IMR-90 (cell line): ENCODE results near the gene GSTM1. TPM values are rescaled to one million over a fixed set of nuclear protein-coding genes. Genes with fewer than 3 reads are reported as not detected.

ENCODE experiments used
- ATAC-seq: fragments of 200-7000 bp; cut with Tn5 transposase; 2 replicates; pipeline ENCODE4 v1.9.1; 2020; ENCODE audit warnings: low read depth, mild to moderate bottlenecking, moderate library complexity
- BruUV-seq: library from RNA; stranded (reverse); fragments of 400-500 nt; replicated peaks from 2 replicates; lab custom pipeline; 2021; lab: Mats Ljungman, UMichigan
- CTCF ChIA-PET: fragments of 300-600 bp; formaldehyde crosslinking; extraction: SDS; loops from one replicate; lab custom pipeline; 2021; ENCODE audit warnings: antibody characterized with exemption; lab: Yijun Ruan, JAX
- POLR2A ChIA-PET: fragments of 300-600 bp; sonication (Branson Sonifier 250); formaldehyde crosslinking; loops from one replicate; lab custom pipeline; 2022; ENCODE audit warnings: antibody characterized with exemption; ENCODE audit not compliant: unreplicated experiment; lab: Charles Lee
- DNase-seq: peaks from one replicate; pipeline ENCODE4 v3.0.0; 2013
- H2AFZ ChIP-seq: replicated peaks from 2 replicates; pipeline ENCODE3; 2013; ENCODE audit warnings: low read length, mild to moderate bottlenecking; ENCODE audit not compliant: poor library complexity
- H2AK5ac ChIP-seq: 2 replicates; pipeline ENCODE4 v1.6.1; 2013; ENCODE audit warnings: low read depth, low read length, inconsistent platforms
- H2AK9ac ChIP-seq: replicated peaks from 2 replicates; pipeline ENCODE3; 2013; ENCODE audit warnings: mild to moderate bottlenecking, low read depth, low read length, moderate library complexity; ENCODE audit not compliant: poor library complexity
- H2BK120ac ChIP-seq: 2 replicates; pipeline ENCODE4 v1.6.1; 2013; ENCODE audit warnings: low read depth, low read length, inconsistent platforms
- H2BK15ac ChIP-seq: 3 replicates; pipeline ENCODE4 v1.6.1; 2013; ENCODE audit warnings: low read depth, low read length, inconsistent platforms
- H2BK20ac ChIP-seq: 2 replicates; pipeline ENCODE4 v1.6.1; 2013; ENCODE audit warnings: low read depth, mild to moderate bottlenecking, inconsistent platforms, low read length, moderate library complexity
- H2BK5ac ChIP-seq: 2 replicates; pipeline ENCODE4 v1.6.1; 2013; ENCODE audit warnings: mild to moderate bottlenecking, low read depth, low read length, inconsistent platforms; ENCODE audit not compliant: poor library complexity, severe bottlenecking
- H3K14ac ChIP-seq: replicated peaks from 2 replicates; pipeline ENCODE4 v1.6.1; 2013; ENCODE audit warnings: low read depth, low read length, inconsistent platforms
- H3K18ac ChIP-seq: 2 replicates; pipeline ENCODE4 v1.6.1; 2013; ENCODE audit warnings: low read depth, low read length, control low read depth
- H3K23ac ChIP-seq: 2 replicates; pipeline ENCODE4 v1.6.1; 2013; ENCODE audit warnings: low read depth, low read length, inconsistent platforms
- H3K27ac ChIP-seq: 2 replicates; pipeline ENCODE4 v1.5.1; 2013; ENCODE audit warnings: mild to moderate bottlenecking, control low read depth, low read length; ENCODE audit not compliant: insufficient read depth
- H3K27me3 ChIP-seq: 2 replicates; pipeline ENCODE4 v1.6.1; 2013; ENCODE audit warnings: low read length; ENCODE audit not compliant: control insufficient read depth, insufficient read depth
- H3K36me3 ChIP-seq: 2 replicates; pipeline ENCODE4 v1.6.1; 2013; ENCODE audit warnings: low read length, mixed read lengths; ENCODE audit not compliant: control insufficient read depth, insufficient read depth
- H3K4ac ChIP-seq: 2 replicates; pipeline ENCODE4 v1.6.1; 2013; ENCODE audit warnings: low read depth, low read length, inconsistent platforms
- H3K4me1 ChIP-seq: 2 replicates; pipeline ENCODE4 v1.6.1; 2013; ENCODE audit warnings: low read length, mixed read lengths; ENCODE audit not compliant: control insufficient read depth, insufficient read depth
- H3K4me2 ChIP-seq: 2 replicates; pipeline ENCODE4 v1.6.1; 2013; ENCODE audit warnings: low read depth, mild to moderate bottlenecking, control low read depth, low read length, moderate library complexity
- H3K4me3 ChIP-seq: 2 replicates; pipeline ENCODE4 v1.5.1; 2013; ENCODE audit warnings: low read depth, mild to moderate bottlenecking, control low read depth, low read length, moderate library complexity; ENCODE audit not compliant: insufficient read depth
- H3K56ac ChIP-seq: 2 replicates; pipeline ENCODE4 v1.6.1; 2013; ENCODE audit warnings: low read length, inconsistent platforms; ENCODE audit not compliant: insufficient read depth; ENCODE audit errors: extremely low read depth
- H3K79me1 ChIP-seq, 2 experiments: 2 replicates each; pipeline ENCODE4 v1.6.1; 2013; ENCODE audit warnings: low read length in 2 of 2, inconsistent platforms in 1 of 2, low read depth in 1 of 2
- H3K9ac ChIP-seq: 2 replicates; pipeline ENCODE4 v1.6.1; 2013; ENCODE audit warnings: low read depth, low read length, control low read depth
- H3K9me1 ChIP-seq: 2 replicates; pipeline ENCODE4 v1.6.1; 2013; ENCODE audit warnings: low read length, inconsistent platforms; ENCODE audit not compliant: insufficient read depth
- H3K9me3 ChIP-seq: 2 replicates; pipeline ENCODE4 v1.6.1; 2013; ENCODE audit warnings: low read length; ENCODE audit not compliant: control insufficient read depth, insufficient read depth
- H4K20me1 ChIP-seq: 2 replicates; pipeline ENCODE4 v1.6.1; 2013; ENCODE audit warnings: low read length, inconsistent platforms; ENCODE audit not compliant: insufficient read depth
- H4K5ac ChIP-seq: 2 replicates; pipeline ENCODE4 v1.6.1; 2013; ENCODE audit warnings: mild to moderate bottlenecking, low read depth, low read length, control low read depth
- H4K8ac ChIP-seq, 2 experiments: 2 replicates each; pipeline ENCODE4 v1.6.1; 2013; ENCODE audit warnings: low read depth in 2 of 2, low read length in 2 of 2, control low read depth in 1 of 2, inconsistent platforms in 1 of 2
- H4K91ac ChIP-seq: 2 replicates; pipeline ENCODE4 v1.6.1; 2013; ENCODE audit warnings: low read depth, low read length, inconsistent platforms; ENCODE audit not compliant: insufficient read depth
- BHLHE40 ChIP-seq: fragments of 150-350 bp; IDR thresholded peaks from 2 replicates; pipeline ENCODE4 v1.6.1; 2016; ENCODE audit warnings: mild to moderate bottlenecking, low read depth, low read length
- CEBPB ChIP-seq: IDR thresholded peaks from 2 replicates; pipeline ENCODE4 v1.6.1; 2012; ENCODE audit warnings: low read depth, low read length, improper control_type of control experiment
- CHD1 ChIP-seq: IDR thresholded peaks from 2 replicates; pipeline ENCODE4 v1.6.1; 2012; ENCODE audit warnings: low read depth, low read length, improper control_type of control experiment
- CTCF ChIP-seq: conservative IDR thresholded peaks from 2 replicates; pipeline ENCODE4 v1.5.1; 2012; ENCODE audit warnings: mild to moderate bottlenecking, low read depth, low read length, improper control_type of control experiment
- FOS ChIP-seq: fragments of 150-350 bp; IDR thresholded peaks from 2 replicates; pipeline ENCODE4 v1.6.1; 2016; ENCODE audit warnings: low read depth, low read length
- MAFK ChIP-seq: IDR thresholded peaks from 2 replicates; pipeline ENCODE4 v1.6.1; 2012; ENCODE audit warnings: low read depth, low read length, improper control_type of control experiment
- MAZ ChIP-seq: IDR thresholded peaks from 2 replicates; pipeline ENCODE4 v1.6.1; 2012; ENCODE audit warnings: low read depth, mild to moderate bottlenecking, low read length, improper control_type of control experiment, moderate library complexity, borderline replicate concordance
- MXI1 ChIP-seq: IDR thresholded peaks from 2 replicates; pipeline ENCODE4 v1.6.1; 2012; ENCODE audit warnings: low read depth, mild to moderate bottlenecking, low read length, moderate library complexity, borderline replicate concordance
- NFE2L2 ChIP-seq: fragments of 150-350 bp; IDR thresholded peaks from 2 replicates; pipeline ENCODE4 v1.6.1; 2016; ENCODE audit warnings: low read depth, mild to moderate bottlenecking, low read length
- POLR2A ChIP-seq: IDR thresholded peaks from 2 replicates; pipeline ENCODE4 v1.6.1; 2012; ENCODE audit warnings: mild to moderate bottlenecking, low read depth, low read length
- RAD21 ChIP-seq: IDR thresholded peaks from 2 replicates; pipeline ENCODE4 v1.6.1; 2012; ENCODE audit warnings: low read length, improper control_type of control experiment
- RCOR1 ChIP-seq: IDR thresholded peaks from 2 replicates; pipeline ENCODE4 v1.6.1; 2012; ENCODE audit warnings: mild to moderate bottlenecking, low read length, improper control_type of control experiment; ENCODE audit not compliant: insufficient replicate concordance
- RFX5 ChIP-seq: IDR thresholded peaks from 2 replicates; pipeline ENCODE4 v1.8.0; 2012; ENCODE audit warnings: low read depth, mild to moderate bottlenecking, low read length, moderate library complexity
- SMC3 ChIP-seq: fragments of 150-350 bp; IDR thresholded peaks from 2 replicates; pipeline ENCODE4 v1.6.1; 2016; ENCODE audit warnings: low read depth, mild to moderate bottlenecking, antibody characterized with exemption, low read length, moderate library complexity
- USF2 ChIP-seq: fragments of 150-350 bp; IDR thresholded peaks from 2 replicates; pipeline ENCODE4 v1.6.1; 2017; ENCODE audit warnings: mild to moderate bottlenecking, antibody characterized with exemption, low read length, low read depth
- WGBS, 2 experiments: methylation state at CpG; one replicate each; pipeline versions ENCODE4 v1.1.5 to v1.1.7; 2013; ENCODE audit warnings: missing lambda C conversion rate in 2 of 2; ENCODE audit not compliant: insufficient read length in 1 of 2; ENCODE audit errors: extremely low coverage in 2 of 2; 5-methylcytosine and 5-hydroxymethylcytosine counted together
- dilution Hi-C: fragments of 300-500 bp; cut with HindIII; formaldehyde crosslinking; loops from one replicate; pipeline ENCODE4 v1.14.3; 2018; ENCODE audit warnings: low sequenced_read_pairs; ENCODE audit not compliant: unreplicated experiment
- in situ Hi-C: fragments of 300-500 bp; cut with MboI; formaldehyde crosslinking; loops from 3 replicates; pipeline ENCODE4 v1.14.3; 2019; ENCODE audit warnings: low sequenced_read_pairs, inconsistent platforms, mixed read lengths
- intact Hi-C: fragments of 100-400 bp; cut with micrococcal nuclease; formaldehyde crosslinking; loops from 2 replicates; pipeline ENCODE4 v1.10.0; 2022
- polyA plus RNA-seq, 3 experiments: library from polyadenylated mRNA; depleted of rRNA; stranded (reverse); fragments of >200 nt; gene quantifications; 2 replicates each; pipeline ENCODE4 v1.2.3, GENCODE V29; 2012; ENCODE audit warnings: low replicate concordance in 1 of 3
- total RNA-seq: library from RNA; depleted of rRNA; stranded (reverse); fragments of >200 nt; gene quantifications from 2 replicates; pipeline ENCODE4 v1.2.3, GENCODE V29; 2012

The GSTM1 gene
- total and polyA plus RNA-seq, 2 of the 4 experiments (the other 2 are of a cell fraction): not detected

GRCh38 chr1:109740615-109741373, 53.2 kb downstream of the GSTM1 start, which contains the start of gene GSTM3:
Gene GSTM3 (minus strand): TSS chr1:109741038. CDS start chr1:109740287, 751 bp downstream.
- Histone ChIP-seq H3K4ac (peak within 1 kb of the TSS; percentile 85), H3K4me3 (peak within 1 kb of the TSS; percentile 59), H3K79me1 (peaks cover 0 to 10% of the 10 kb centered on the region in 2 experiments; a peak in 3 of 4 replicates), H2BK20ac (peak within 1 kb of the TSS; percentile 58), H2BK120ac (peak within 1 kb of the TSS; percentile 44), H3K23ac (peak within 1 kb of the TSS; percentile 77), H3K9me3 (no peaks in the 10 kb centered on the region), H3K27me3 (peaks cover 8% of the 10 kb centered on the region), H2AK9ac (peak within 1 kb of the TSS; percentile 83), H3K56ac (peak within 1 kb of the TSS; percentile 34; the same call in 1 of the 2 replicates), H3K9me1 (peaks cover 8% of the 10 kb centered on the region), H4K5ac (peak within 1 kb of the TSS; percentile 29), H3K9ac (peak within 1 kb of the TSS; percentile 52), H4K8ac (peak within 1 kb of the TSS; percentile 22 to 79; a peak in 3 of 4 replicates), H2AFZ (peak within 1 kb of the TSS; percentile 99), H3K14ac (peak within 1 kb of the TSS; percentile 73), H3K27ac (peak within 1 kb of the TSS; percentile 38), H3K4me1 (no peaks in the 10 kb centered on the region), H4K91ac (peak within 1 kb of the TSS; percentile 63; the same call in 1 of the 2 replicates), H3K36me3 (peaks cover 12% of the 10 kb centered on the region), H2BK5ac (peak within 1 kb of the TSS; percentile 29), H3K18ac (peak within 1 kb of the TSS; percentile 25), H4K20me1 (no peaks in the 10 kb centered on the region), H2AK5ac (peak within 1 kb of the TSS; percentile 13), H3K4me2 (peak within 1 kb of the TSS; percentile 93), H2BK15ac (peak within 1 kb of the TSS; percentile 70; the same call in 1 of the 3 replicates)
- BruUV-seq: no TSS peak
- dilution Hi-C loops: no loop called here
- intact Hi-C loops: no loop called here
- WGBS, 2 experiments: 30% methylated on average over 2 of the region's 10 CpGs; no CpG with 5 or more reads in 1 of the 2 experiments
- in situ Hi-C loops: no loop called here
- ATAC-seq: no peak
- no peak for DNase-seq
- ChIA-PET CTCF (no interaction called here), POLR2A (no interaction called here)
- TF ChIP-seq RCOR1 (no peak), CTCF (no peak), MXI1 (no peak), CEBPB (no peak), FOS (no peak), CHD1 (no peak), NFE2L2 (no peak), MAFK (no peak), SMC3 (no peak), BHLHE40 (no peak), RFX5 (no peak), USF2 (no peak), RAD21 (no peak), POLR2A (no peak), MAZ (no peak)
